ENCODE data around the gene CNOT6L. TPM values are rescaled to one million over a fixed set of nuclear protein-coding genes. Genes with fewer than 3 reads are reported as not detected.

The CNOT6L gene
- total RNA-seq, 2 experiments from 2014 or later = 103 to 107 TPM

DNA sequence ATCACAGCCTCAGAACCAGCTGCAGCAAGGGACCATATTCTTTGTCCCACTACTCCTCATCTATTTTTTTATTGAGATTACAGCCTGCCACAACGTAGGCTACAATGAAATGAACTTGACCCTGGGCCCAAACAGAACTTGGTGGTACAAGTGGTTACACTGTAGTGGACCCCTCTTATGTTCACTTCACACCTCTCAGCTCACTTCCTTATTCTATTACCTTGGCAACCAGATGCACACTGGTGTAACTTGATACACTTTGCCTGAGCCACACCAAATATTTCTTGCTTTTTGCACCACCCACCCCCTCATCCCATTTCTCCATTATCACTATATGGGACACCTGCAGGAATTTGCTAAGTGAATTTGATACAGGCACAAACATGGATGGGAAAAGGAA is 107.7 kb downstream of the CNOT6L start:
- Mint-ChIP-seq H3K36me3 (peaks cover 32% of the 10 kb centered on the region), H3K4me3 (no peak overlapping the region), H3K4me1 (peaks cover 20% of the 10 kb centered on the region), H3K27me3 (no peaks in the 10 kb centered on the region), H3K27ac (no peak overlapping the region), H3K9me3 (ENCODE audit: low read depth) (no peaks in the 10 kb centered on the region)
- ATAC-seq = no peak
- DNase-seq = no peak
- CTCF ChIA-PET = interaction anchor here (1.1 kb wide), 1 partner anchor 17 kb away, joined by 3 read pairs; no protein-coding TSS in a partner anchor

- ATAC-seq = no peak
- Mint-ChIP-seq H3K4me3 (no peak overlapping the region), H3K27me3 (no peaks in the 10 kb centered on the region), H3K36me3 (peaks cover 30% of the 10 kb centered on the region), H3K4me1 (peaks cover 12% of the 10 kb centered on the region), H3K27ac (no peak overlapping the region), H3K9me3 (ENCODE audit: low read depth) (no peaks in the 10 kb centered on the region)
- DNase-seq = no peak
- CTCF ChIA-PET = no interaction called here
These were observed 108.5 kb downstream of the CNOT6L start for GRCh38 chr4:77710684-77711083.

GRCh38 chr4:77710059-77710458 is 109.1 kb downstream of the CNOT6L start:
- H3K27me3 Mint-ChIP-seq = no peaks in the 10 kb centered on the region
- H3K4me3 Mint-ChIP-seq = no peak overlapping the region
- peaks cover 29% of the 10 kb centered on the region for H3K36me3 Mint-ChIP-seq
- no peak for DNase-seq
- no peaks in the 10 kb centered on the region for H3K9me3 Mint-ChIP-seq (ENCODE audit: low read depth)
- no peak overlapping the region for H3K27ac Mint-ChIP-seq
- ATAC-seq = no peak
- CTCF ChIA-PET = no interaction called here
- peaks cover 8% of the 10 kb centered on the region for H3K4me1 Mint-ChIP-seq

GRCh38 chr4:77706717-77707116 is 112.5 kb downstream of the CNOT6L start:
- Mint-ChIP-seq H3K4me1 (no peaks in the 10 kb centered on the region), H3K4me3 (no peak overlapping the region), H3K27me3 (peaks cover 12% of the 10 kb centered on the region), H3K36me3 (peaks cover 12% of the 10 kb centered on the region), H3K9me3 (ENCODE audit: low read depth) (no peaks in the 10 kb centered on the region), H3K27ac (no peak overlapping the region)
- ATAC-seq (no peak), DNase-seq (no peak)
- CTCF ChIA-PET = no interaction called here

GRCh38 chr4:77703666-77704065 is 115.5 kb downstream of the CNOT6L start:
- no peak for DNase-seq
- no peaks in the 10 kb centered on the region for H3K36me3 Mint-ChIP-seq

DNA sequence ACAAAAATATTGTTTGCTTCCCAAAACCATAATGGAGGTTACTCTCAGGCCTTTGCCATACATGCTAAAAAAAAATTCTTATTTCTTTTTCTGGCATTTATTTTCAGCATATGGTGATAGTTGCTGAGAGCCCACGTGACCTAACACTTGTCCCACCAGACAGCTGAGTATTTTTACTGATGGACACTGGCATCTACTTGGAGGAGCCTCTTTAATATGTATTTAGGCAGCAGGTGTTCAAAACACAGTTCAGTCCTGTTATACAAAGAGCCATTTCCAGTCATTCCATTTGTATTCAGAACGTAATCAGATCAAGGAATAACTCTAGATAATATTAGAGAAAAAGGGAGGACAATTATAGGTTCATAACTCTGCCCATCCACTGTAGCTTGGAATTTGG is 118.0 kb downstream of the CNOT6L start:
- no peak for DNase-seq
- Mint-ChIP-seq H3K27me3 (peaks cover 22% of the 10 kb centered on the region), H3K36me3 (no peaks in the 10 kb centered on the region), H3K9me3 (ENCODE audit: low read depth) (no peaks in the 10 kb centered on the region), H3K4me3 (no peak overlapping the region), H3K27ac (no peak overlapping the region), H3K4me1 (no peaks in the 10 kb centered on the region)
- CTCF ChIA-PET = no interaction called here
- ATAC-seq = no peak

More at GRCh38 chr4:77703666-77704065, 115.5 kb downstream of the CNOT6L start:
- Mint-ChIP-seq H3K27me3 (peaks cover 20% of the 10 kb centered on the region), H3K4me3 (no peak overlapping the region), H3K9me3 (ENCODE audit: low read depth) (no peaks in the 10 kb centered on the region), H3K27ac (no peak overlapping the region), H3K4me1 (no peaks in the 10 kb centered on the region)
- ATAC-seq = no peak
- CTCF ChIA-PET = no interaction called here

DNA sequence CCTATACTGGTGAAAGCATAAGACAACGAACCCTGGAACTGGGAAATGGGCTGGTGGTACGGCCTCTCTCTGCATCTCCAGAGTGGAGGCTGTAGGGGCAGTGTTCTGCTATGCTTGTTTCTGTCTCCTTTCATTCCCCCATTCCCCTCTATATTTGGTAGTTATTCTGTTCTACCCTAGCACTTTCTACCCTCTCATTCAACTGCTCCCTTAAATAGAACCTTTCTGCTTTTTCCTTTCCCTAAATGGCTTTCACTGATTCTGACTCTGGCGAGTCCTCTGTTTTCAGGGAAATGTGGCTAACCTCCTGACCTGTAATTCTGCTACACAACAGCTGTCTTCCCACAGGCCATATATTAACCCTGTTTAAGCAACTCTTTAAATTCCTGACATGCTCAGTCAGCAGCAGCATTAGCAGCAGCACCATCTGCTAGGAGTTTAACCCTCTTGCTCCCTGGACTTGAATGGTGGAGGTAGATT is 119.4 kb downstream of the CNOT6L start:
- Mint-ChIP-seq H3K9me3 (ENCODE audit: low read depth) (no peaks in the 10 kb centered on the region), H3K27me3 (peaks cover 22% of the 10 kb centered on the region), H3K27ac (no peak overlapping the region), H3K4me3 (no peak overlapping the region), H3K4me1 (no peaks in the 10 kb centered on the region), H3K36me3 (no peaks in the 10 kb centered on the region)
- CTCF ChIA-PET = no interaction called here
- DNase-seq (no peak), ATAC-seq (no peak)

DNA sequence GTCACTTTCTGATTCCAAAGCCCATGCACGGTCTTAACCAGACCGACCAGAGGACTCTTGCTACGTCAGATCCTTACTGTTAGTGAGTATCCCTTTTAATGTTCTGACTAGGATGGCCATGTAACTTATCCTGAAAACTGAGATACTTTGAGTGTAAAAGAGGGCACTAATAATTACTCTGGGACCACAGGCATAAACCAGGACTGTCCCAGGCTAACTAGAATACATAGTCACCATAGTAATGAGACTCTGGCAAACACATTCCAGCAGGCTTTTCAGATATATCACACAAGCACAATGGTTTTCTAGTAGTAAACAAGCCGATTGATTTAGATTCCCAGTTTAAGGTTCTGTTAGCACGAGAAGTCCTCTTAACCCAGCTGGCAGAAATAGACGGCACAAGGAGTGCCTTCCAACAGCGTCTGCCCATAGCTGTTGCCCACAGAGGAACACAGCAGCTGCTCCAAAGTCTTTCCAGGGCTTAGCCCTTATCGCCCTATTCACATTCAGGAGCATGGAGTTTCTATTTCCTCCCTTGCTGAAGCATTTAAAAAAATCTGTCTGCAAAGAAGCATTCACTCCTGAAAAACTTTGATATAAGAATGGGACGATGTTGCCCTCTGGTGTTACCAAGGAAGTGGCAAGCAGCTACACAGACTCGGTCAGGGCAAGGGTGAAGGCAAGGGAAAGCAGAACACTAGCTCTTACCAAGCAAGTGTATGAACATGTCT is 121.1 kb downstream of the CNOT6L start:
- H3K4me3 Mint-ChIP-seq = no peak overlapping the region
- ATAC-seq (no peak), DNase-seq (no peak)
- CTCF ChIA-PET = interaction anchor here (1.5 kb wide), 1 partner anchor 97 kb away, joined by 3 read pairs; no protein-coding TSS in a partner anchor
- H3K27me3 Mint-ChIP-seq = peaks cover 16% of the 10 kb centered on the region
- no peak overlapping the region for H3K27ac Mint-ChIP-seq
- H3K36me3 Mint-ChIP-seq = no peaks in the 10 kb centered on the region
- H3K9me3 Mint-ChIP-seq (ENCODE audit: low read depth) = no peaks in the 10 kb centered on the region
- H3K4me1 Mint-ChIP-seq = no peaks in the 10 kb centered on the region

GRCh38 chr4:77695774-77696173 is 123.4 kb downstream of the CNOT6L start:
- DNase-seq (no peak), ATAC-seq (no peak)
- CTCF ChIA-PET = interaction anchor here (1.2 kb wide), 1 partner anchor 9 kb away, joined by 3 read pairs; no protein-coding TSS in a partner anchor
- Mint-ChIP-seq H3K27me3 (peaks cover 5% of the 10 kb centered on the region), H3K4me3 (no peak overlapping the region), H3K27ac (no peak overlapping the region), H3K9me3 (ENCODE audit: low read depth) (no peaks in the 10 kb centered on the region), H3K36me3 (no peaks in the 10 kb centered on the region), H3K4me1 (no peaks in the 10 kb centered on the region)

- DNase-seq (no peak), ATAC-seq (no peak)
- Mint-ChIP-seq H3K4me3 (no peak overlapping the region), H3K27ac (no peak overlapping the region), H3K27me3 (peaks cover 2% of the 10 kb centered on the region), H3K9me3 (ENCODE audit: low read depth) (no peaks in the 10 kb centered on the region), H3K4me1 (no peaks in the 10 kb centered on the region), H3K36me3 (no peaks in the 10 kb centered on the region)
- CTCF ChIA-PET = no interaction called here
These were observed 126.2 kb downstream of the CNOT6L start for GRCh38 chr4:77692847-77693432.

GRCh38 chr4:77681792-77682191 is 137.4 kb downstream of the CNOT6L start:
- no peaks in the 10 kb centered on the region for H3K4me1 Mint-ChIP-seq
- CTCF ChIA-PET = no interaction called here
- peaks cover 14% of the 10 kb centered on the region for H3K27me3 Mint-ChIP-seq
- DNase-seq (no peak), ATAC-seq (no peak)
- H3K4me3 Mint-ChIP-seq = no peak overlapping the region
- H3K9me3 Mint-ChIP-seq (ENCODE audit: low read depth) = no peaks in the 10 kb centered on the region
- no peaks in the 10 kb centered on the region for H3K36me3 Mint-ChIP-seq
- H3K27ac Mint-ChIP-seq = no peak overlapping the region

- Mint-ChIP-seq H3K4me3 (no peak overlapping the region), H3K27me3 (peaks cover 12% of the 10 kb centered on the region), H3K9me3 (ENCODE audit: low read depth) (no peaks in the 10 kb centered on the region), H3K27ac (no peak overlapping the region), H3K36me3 (no peaks in the 10 kb centered on the region), H3K4me1 (no peaks in the 10 kb centered on the region)
- DNase-seq = no peak
- CTCF ChIA-PET = no interaction called here
- no peak for ATAC-seq
These were observed 142.3 kb downstream of the CNOT6L start for GRCh38 chr4:77676842-77677241.

GRCh38 chr4:77671051-77671450 is 148.1 kb downstream of the CNOT6L start:
- H3K27me3 Mint-ChIP-seq = no peaks in the 10 kb centered on the region
- no peak overlapping the region for H3K27ac Mint-ChIP-seq
- H3K4me3 Mint-ChIP-seq = no peak overlapping the region
- H3K9me3 Mint-ChIP-seq (ENCODE audit: low read depth) = no peaks in the 10 kb centered on the region
- ATAC-seq (no peak), DNase-seq (no peak)
- no peaks in the 10 kb centered on the region for H3K4me1 Mint-ChIP-seq
- CTCF ChIA-PET = no interaction called here
- H3K36me3 Mint-ChIP-seq = no peaks in the 10 kb centered on the region

GRCh38 chr4:77669946-77670590 is 149.1 kb downstream of the CNOT6L start:
- Mint-ChIP-seq H3K27me3 (no peaks in the 10 kb centered on the region), H3K9me3 (ENCODE audit: low read depth) (no peaks in the 10 kb centered on the region), H3K36me3 (no peaks in the 10 kb centered on the region), H3K27ac (no peak overlapping the region), H3K4me3 (no peak overlapping the region), H3K4me1 (no peaks in the 10 kb centered on the region)
- no peak for DNase-seq
- CTCF ChIA-PET = no interaction called here
- no peak for ATAC-seq

All from activated CD8-positive, alpha-beta memory T cell treated with anti-CD3 and anti-CD28 coated beads, Interleukin-2, amount 10 ng/mL, durations not matched to agents 7 days and 5 days (primary cell).